Measurements from ENCODE around the gene RAB40C. TPM values are rescaled to one million over a fixed set of nuclear protein-coding genes. Genes with fewer than 3 reads are reported as not detected.

RAB40C gene
- total and polyA plus RNA-seq, 2 experiments from 2014 or later: 9.5 to 18.8 TPM

DNA sequence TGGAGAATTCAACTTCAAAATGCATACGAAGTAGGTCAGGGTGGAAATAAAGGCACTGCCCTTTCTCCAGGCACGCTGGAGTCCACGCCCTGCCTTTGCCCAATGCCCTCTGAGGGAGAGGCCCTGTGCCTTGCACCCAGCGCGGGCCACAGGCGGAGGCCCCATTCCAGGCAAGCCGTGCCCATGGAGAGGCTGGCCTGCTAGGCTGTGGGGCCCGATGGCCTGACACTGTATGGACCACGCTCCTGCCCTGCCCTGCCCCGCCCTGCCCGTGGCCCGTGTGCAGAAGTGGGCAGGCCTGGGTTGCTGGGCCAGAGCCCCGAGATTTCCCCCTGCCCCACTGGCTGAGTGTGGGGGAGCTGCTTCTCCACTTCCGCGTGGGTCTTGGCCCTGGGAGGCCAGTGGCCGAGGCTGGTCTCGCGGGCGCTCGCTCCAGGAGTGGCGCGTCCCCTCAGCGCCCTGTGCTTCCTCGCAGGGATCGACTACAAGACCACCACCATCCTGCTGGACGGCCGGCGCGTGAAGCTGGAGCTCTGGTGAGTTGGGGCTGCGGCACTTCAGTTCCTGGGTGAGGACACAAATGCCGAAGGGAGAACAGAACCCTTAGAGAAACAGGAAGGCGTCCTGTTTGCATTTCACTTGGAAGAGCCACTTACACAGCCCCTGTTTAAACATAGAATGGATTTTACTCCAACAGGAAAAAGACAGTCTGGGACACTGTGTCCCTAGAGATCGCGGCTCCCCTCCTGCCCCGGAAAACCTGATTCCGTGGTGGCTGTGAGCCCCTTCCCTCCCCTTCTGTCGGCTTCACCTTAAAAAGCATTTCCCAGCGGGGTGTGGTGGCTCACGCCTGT lies 27.1 kb downstream of the RAB40C start:
- H3K27ac ChIP-seq: no peak overlapping the region
- H3K4me1 ChIP-seq (ENCODE audit: insufficient read depth): no peaks in the 10 kb centered on the region
- H3K9me2 ChIP-seq (ENCODE audit: insufficient read depth): no peaks in the 10 kb centered on the region
- no peaks in the 10 kb centered on the region for H3K36me3 ChIP-seq (ENCODE audit: low read depth)
- no peaks in the 10 kb centered on the region for H3K27me3 ChIP-seq (replicated peaks; ENCODE audit: insufficient read depth)
- no peak overlapping the region for H3K9ac ChIP-seq
- no peak for TF ChIP-seq EZH2 (IDR thresholded peaks at IDR 0.05; ENCODE audit: insufficient read depth, poor library complexity, severe bottlenecking)
- no peak for TF ChIP-seq EZH2phosphoT487 (IDR thresholded peaks at IDR 0.05; ENCODE audit: insufficient read depth, low read depth)
- no peak overlapping the region for H3K4me2 ChIP-seq (ENCODE audit: unreplicated experiment)
- no peak overlapping the region for H2AFZ ChIP-seq
- H4K20me1 ChIP-seq (ENCODE audit: insufficient read depth): no peaks in the 10 kb centered on the region
- no peak for DNase-seq
- in situ Hi-C loops (cut with MboI): no loop called here
- no peaks in the 10 kb centered on the region for H3K9me3 ChIP-seq (ENCODE audit: low read depth)
- WGBS, 2 experiments (ENCODE audit: low coverage in 1 of 2, low lambda C conversion rate in 2 of 2, missing lambda C conversion rate in 2 of 2): 96% methylated on average over 36 to 39 of the region's 39 CpGs
- no peak overlapping the region for H3K4me3 ChIP-seq
- H3F3A ChIP-seq (ENCODE audit: insufficient read depth): no peaks in the 10 kb centered on the region
- peaks cover 13% of the 10 kb centered on the region; the same call in 1 of the 2 replicates for H3K79me2 ChIP-seq (ENCODE audit: insufficient read depth)

DNA sequence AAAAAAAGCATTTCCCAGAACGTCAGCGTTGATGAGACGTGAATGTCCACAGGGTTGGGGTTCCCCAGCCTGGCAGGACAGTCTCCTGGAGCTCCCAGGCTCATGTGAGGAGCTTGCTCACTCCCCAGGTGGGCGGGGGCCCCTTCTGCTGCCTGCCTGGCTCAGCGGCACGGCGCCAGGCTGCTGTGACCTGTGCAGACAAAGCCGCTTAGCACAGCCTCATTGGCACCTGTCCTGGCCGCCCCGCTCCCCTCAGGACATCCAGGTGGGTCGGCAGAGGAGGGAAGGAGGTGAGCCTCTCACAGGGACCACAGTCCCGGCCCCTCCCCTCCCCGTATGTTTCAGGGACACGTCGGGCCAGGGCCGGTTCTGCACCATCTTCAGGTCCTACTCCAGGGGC lies 28.0 kb downstream of the RAB40C start:
- no peak overlapping the region for H3K9ac ChIP-seq
- no peak overlapping the region for H3K27ac ChIP-seq
- no peaks in the 10 kb centered on the region for H3K27me3 ChIP-seq (replicated peaks; ENCODE audit: insufficient read depth)
- H3K4me3 ChIP-seq: no peak overlapping the region
- WGBS, 2 experiments (ENCODE audit: low coverage in 1 of 2, low lambda C conversion rate in 2 of 2, missing lambda C conversion rate in 2 of 2): 90 to 93% methylated on average over 13 to 16 of the region's 16 CpGs
- TF ChIP-seq EZH2phosphoT487 (IDR thresholded peaks at IDR 0.05; ENCODE audit: insufficient read depth, low read depth): no peak
- no peak for TF ChIP-seq EZH2 (IDR thresholded peaks at IDR 0.05; ENCODE audit: insufficient read depth, poor library complexity, severe bottlenecking)
- H3K9me2 ChIP-seq (ENCODE audit: insufficient read depth): no peaks in the 10 kb centered on the region
- H3K4me1 ChIP-seq (ENCODE audit: insufficient read depth): no peaks in the 10 kb centered on the region
- H3K9me3 ChIP-seq (ENCODE audit: low read depth): no peaks in the 10 kb centered on the region
- no peak overlapping the region for H3K4me2 ChIP-seq (ENCODE audit: unreplicated experiment)
- peaks cover 14% of the 10 kb centered on the region; the same call in 1 of the 2 replicates for H3K79me2 ChIP-seq (ENCODE audit: insufficient read depth)
- no peaks in the 10 kb centered on the region for H4K20me1 ChIP-seq (ENCODE audit: insufficient read depth)
- no peak overlapping the region for H2AFZ ChIP-seq
- in situ Hi-C loops (cut with MboI): no loop called here
- H3F3A ChIP-seq (ENCODE audit: insufficient read depth): no peaks in the 10 kb centered on the region
- no peak for DNase-seq
- H3K36me3 ChIP-seq (ENCODE audit: low read depth): no peaks in the 10 kb centered on the region

DNA sequence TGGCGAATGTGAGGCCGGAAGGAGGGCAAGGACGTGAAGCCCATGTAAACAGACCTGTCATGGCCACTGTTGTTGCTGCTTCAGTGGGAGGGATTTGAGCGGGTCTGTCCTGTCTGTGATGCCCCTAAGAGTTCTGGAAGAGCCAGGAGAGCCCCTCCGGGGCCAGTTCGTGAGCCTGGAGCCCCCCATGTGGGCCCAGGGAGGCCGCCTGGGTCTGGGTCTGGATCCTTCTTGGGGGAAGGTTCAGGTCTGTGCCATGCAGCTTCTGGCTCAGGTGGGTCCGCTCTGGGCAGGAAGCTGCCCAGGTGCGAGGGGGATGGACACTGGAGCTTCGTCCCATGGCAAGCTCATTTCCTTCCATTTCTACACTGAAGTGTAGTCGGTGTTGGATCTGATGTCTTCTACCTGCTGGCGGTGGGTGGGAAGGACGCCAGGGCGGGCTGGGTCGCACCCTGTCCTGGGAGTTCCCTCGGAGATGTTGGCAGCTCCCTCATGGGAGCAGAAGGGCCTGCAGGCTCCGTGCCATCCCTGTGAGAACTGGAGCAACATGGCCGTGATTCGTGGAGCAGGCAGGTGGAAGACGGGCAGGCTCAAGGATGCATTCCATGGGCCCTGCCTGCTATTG lies 29.7 kb downstream of the RAB40C start:
- Histone ChIP-seq H3K36me3 (ENCODE audit: low read depth) (no peaks in the 10 kb centered on the region), H3K4me2 (ENCODE audit: unreplicated experiment) (no peak overlapping the region), H3K27me3 (replicated peaks; ENCODE audit: insufficient read depth) (no peaks in the 10 kb centered on the region), H2AFZ (no peak overlapping the region), H3F3A (ENCODE audit: insufficient read depth) (no peaks in the 10 kb centered on the region), H3K9ac (no peak overlapping the region), H3K9me2 (ENCODE audit: insufficient read depth) (no peaks in the 10 kb centered on the region), H3K79me2 (ENCODE audit: insufficient read depth) (peaks cover 14% of the 10 kb centered on the region; the same call in 1 of the 2 replicates), H3K4me3 (no peak overlapping the region), H3K4me1 (ENCODE audit: insufficient read depth) (no peaks in the 10 kb centered on the region), H3K9me3 (ENCODE audit: low read depth) (no peaks in the 10 kb centered on the region), H4K20me1 (ENCODE audit: insufficient read depth) (no peaks in the 10 kb centered on the region), H3K27ac (no peak overlapping the region)
- no peak for TF ChIP-seq EZH2phosphoT487 (IDR thresholded peaks at IDR 0.05; ENCODE audit: insufficient read depth, low read depth)
- no peak for TF ChIP-seq EZH2 (IDR thresholded peaks at IDR 0.05; ENCODE audit: insufficient read depth, poor library complexity, severe bottlenecking)
- in situ Hi-C loops (cut with MboI): no loop called here
- WGBS, 2 experiments (ENCODE audit: low coverage in 1 of 2, low lambda C conversion rate in 2 of 2, missing lambda C conversion rate in 2 of 2): 90 to 93% methylated on average over 19 to 20 of the region's 20 CpGs
- no peak for DNase-seq

DNA sequence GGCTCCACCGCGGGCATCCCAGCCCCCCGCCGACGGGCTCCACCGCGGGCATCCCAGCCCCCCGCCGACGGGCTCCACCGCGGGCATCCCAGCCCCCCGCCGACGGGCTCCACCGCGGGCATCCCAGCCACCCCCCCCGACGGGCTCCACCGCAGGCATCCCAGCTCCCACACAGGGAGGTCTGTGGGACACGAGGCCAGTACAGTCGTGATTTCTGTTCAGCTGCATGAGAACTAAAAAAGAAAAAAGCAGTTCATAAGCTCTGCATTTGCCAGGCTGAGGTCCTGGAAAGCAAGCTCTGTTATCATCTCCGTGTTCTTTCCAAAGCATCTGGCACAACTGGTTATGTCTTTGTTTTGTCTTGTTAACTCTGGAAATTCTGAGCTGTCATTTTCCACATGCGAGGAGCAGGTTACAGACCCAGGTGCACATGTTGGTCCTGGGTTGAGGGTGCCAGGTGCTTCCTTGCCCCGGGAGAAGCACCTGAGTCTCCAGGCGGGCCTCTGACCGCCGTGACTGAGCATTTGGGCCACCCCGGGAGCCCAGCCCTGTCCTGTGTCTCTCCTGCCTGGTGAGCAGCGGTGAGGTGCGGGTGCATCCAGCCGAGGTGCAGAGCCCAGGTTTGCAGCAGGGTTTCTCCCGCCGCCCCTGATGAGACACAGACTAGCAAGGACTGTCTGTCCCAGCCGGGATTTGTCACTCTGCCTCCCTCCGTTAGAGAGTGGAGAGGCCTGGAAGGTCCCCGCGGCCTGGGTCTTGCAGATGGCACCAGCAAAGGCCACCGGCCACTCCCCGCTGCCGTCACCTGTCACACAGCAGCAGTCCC lies 31.0 kb downstream of the RAB40C start:
- no peak overlapping the region for H2AFZ ChIP-seq
- no peak overlapping the region for H3K4me3 ChIP-seq
- no peak overlapping the region for H3K4me2 ChIP-seq (ENCODE audit: unreplicated experiment)
- no peaks in the 10 kb centered on the region for H3K36me3 ChIP-seq (ENCODE audit: low read depth)
- H4K20me1 ChIP-seq (ENCODE audit: insufficient read depth): no peaks in the 10 kb centered on the region
- H3K79me2 ChIP-seq (ENCODE audit: insufficient read depth): peaks cover 5% of the 10 kb centered on the region; the same call in 1 of the 2 replicates
- in situ Hi-C loops (cut with MboI): no loop called here
- no peaks in the 10 kb centered on the region for H3K9me3 ChIP-seq (ENCODE audit: low read depth)
- no peaks in the 10 kb centered on the region for H3F3A ChIP-seq (ENCODE audit: insufficient read depth)
- no peaks in the 10 kb centered on the region for H3K4me1 ChIP-seq (ENCODE audit: insufficient read depth)
- H3K9me2 ChIP-seq (ENCODE audit: insufficient read depth): no peaks in the 10 kb centered on the region
- no peak overlapping the region for H3K27ac ChIP-seq
- H3K9ac ChIP-seq: no peak overlapping the region
- no peaks in the 10 kb centered on the region for H3K27me3 ChIP-seq (replicated peaks; ENCODE audit: insufficient read depth)
- DNase-seq: no peak
- WGBS, 2 experiments (ENCODE audit: low coverage in 1 of 2, low lambda C conversion rate in 2 of 2, missing lambda C conversion rate in 2 of 2): 86 to 89% methylated on average over 22 to 41 of the region's 41 CpGs
- no peak for TF ChIP-seq EZH2 (IDR thresholded peaks at IDR 0.05; ENCODE audit: insufficient read depth, poor library complexity, severe bottlenecking)
- no peak for TF ChIP-seq EZH2phosphoT487 (IDR thresholded peaks at IDR 0.05; ENCODE audit: insufficient read depth, low read depth)
